Retinal pigment epithelial cell (primary cell): Measurements from ENCODE around the gene IGFBP7.

ENCODE experiments used
- DNase-seq: peaks from one replicate; pipeline ENCODE4 v3.0.0-alpha.2; 2010; ENCODE audit warnings: low read depth
- H3K4me3 ChIP-seq: 2 replicates; pipeline ENCODE4 v1.5.1; 2011; ENCODE audit warnings: mild to moderate bottlenecking, low read length, control low read depth, moderate library complexity
- CTCF ChIP-seq: conservative IDR thresholded peaks from 2 replicates; pipeline ENCODE4 v1.5.1; 2011; ENCODE audit warnings: low read depth, low read length, control low read depth, inconsistent platforms

IGFBP7 gene

GRCh38 chr4:57073559-57073958, 36.6 kb downstream of the IGFBP7 start:
- no peak for DNase-seq
- no peak overlapping the region for H3K4me3 ChIP-seq
- TF ChIP-seq CTCF: no peak

- no peak overlapping the region for H3K4me3 ChIP-seq
- TF ChIP-seq CTCF: no peak
- no peak for DNase-seq
Measured at GRCh38 chr4:57071326-57071725, 38.9 kb downstream of the IGFBP7 start.

GRCh38 chr4:57070461-57070860, 39.7 kb downstream of the IGFBP7 start:
- DNase-seq: no peak
- TF ChIP-seq CTCF: no peak

GRCh38 chr4:57068237-57068981, 41.8 kb downstream of the IGFBP7 start:
- H3K4me3 ChIP-seq: no peak overlapping the region
- TF ChIP-seq CTCF: no peak
- DNase-seq: no peak

More at GRCh38 chr4:57070461-57070860, 39.7 kb downstream of the IGFBP7 start:
- no peak overlapping the region for H3K4me3 ChIP-seq

GRCh38 chr4:57065730-57066482, 44.3 kb downstream of the IGFBP7 start:
- no peak for TF ChIP-seq CTCF
- no peak overlapping the region for H3K4me3 ChIP-seq
- DNase-seq: no peak

GRCh38 chr4:57064811-57065711, 45.1 kb downstream of the IGFBP7 start:
- no peak for DNase-seq
- no peak overlapping the region for H3K4me3 ChIP-seq
- no peak for TF ChIP-seq CTCF
